Duodenal mucosa (tissue), 2 donors: ENCODE results near the gene SIVA1.
"Not testable (repeated sequence)": the region's sequence is repeated elsewhere in the genome, so short reads cannot be mapped to it uniquely, and the experiment has no call there.

Source experiments
- H3K27ac ChIP-seq: one replicate; pipeline ENCODE4 v1.7.0; 2013; ENCODE audit warnings: low read depth, low read length
- H3K27me3 ChIP-seq, 2 donors: one replicate each; pipeline ENCODE4 v1.7.0; 2013; ENCODE audit warnings: low read length in 2 of 2, control low read depth in 1 of 2; ENCODE audit not compliant: insufficient read depth in 2 of 2, control insufficient read depth in 1 of 2
- H3K36me3 ChIP-seq, 2 donors: one replicate each; pipeline ENCODE4 v1.7.0; 2013; ENCODE audit warnings: low read length in 2 of 2, control low read depth in 1 of 2; ENCODE audit not compliant: insufficient read depth in 2 of 2, control insufficient read depth in 1 of 2
- H3K4me1 ChIP-seq, 2 donors: one replicate each; pipeline ENCODE4 v1.7.0; 2013; ENCODE audit warnings: low read length in 2 of 2, control low read depth in 1 of 2; ENCODE audit not compliant: insufficient read depth in 2 of 2, control insufficient read depth in 1 of 2
- H3K4me3 ChIP-seq, 2 donors: one replicate each; pipeline ENCODE4 v1.7.0; 2013; ENCODE audit warnings: low read length in 2 of 2, low read depth in 1 of 2
- H3K9ac ChIP-seq, 2 donors: one replicate each; pipeline ENCODE4 v1.7.0; 2013; ENCODE audit warnings: low read length in 2 of 2, low read depth in 1 of 2
- H3K9me3 ChIP-seq, 2 donors: one replicate each; pipeline ENCODE4 v1.7.0; 2013; ENCODE audit warnings: low read length in 2 of 2, control low read depth in 1 of 2; ENCODE audit not compliant: control insufficient read depth in 1 of 2

SIVA1 gene

DNA sequence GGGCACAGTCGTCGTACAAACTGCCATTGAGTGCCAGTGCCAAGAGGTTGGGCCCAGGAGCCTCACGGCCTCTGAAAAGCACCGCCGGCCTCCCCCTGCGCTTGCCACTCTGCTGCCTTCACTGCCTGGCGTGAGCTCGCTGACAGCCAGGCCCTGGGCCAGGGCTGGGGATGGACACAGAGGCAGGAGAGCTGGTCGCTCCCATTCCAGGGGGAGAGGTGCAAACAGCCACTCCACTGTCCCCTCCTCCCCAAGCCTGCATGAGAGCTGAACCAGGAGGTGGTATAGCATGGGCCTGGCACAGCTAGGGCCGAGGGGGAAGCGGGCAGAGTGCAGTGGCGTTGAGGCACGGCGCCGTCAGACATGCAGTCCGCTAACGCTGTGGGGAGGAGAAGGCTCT, 24.3 kb upstream of the SIVA1 start:
- no peaks in the 10 kb centered on the region for H3K27me3 ChIP-seq
- peaks cover 25 to 28% of the 10 kb centered on the region in 2 donors for H3K4me1 ChIP-seq
- no peaks in the 10 kb centered on the region for H3K36me3 ChIP-seq
- no peak overlapping the region for H3K27ac ChIP-seq
- no peaks in the 10 kb centered on the region for H3K9me3 ChIP-seq
- no peak overlapping the region for H3K4me3 ChIP-seq
- no peak overlapping the region for H3K9ac ChIP-seq

GRCh38 chr14:104729176-104729834, 23.6 kb upstream of the SIVA1 start:
- H3K4me1 ChIP-seq, result peaks cover 25 to 29% of the 10 kb centered on the region in 2 donors
- not testable (repeated sequence) for H3K27ac ChIP-seq, H3K9ac ChIP-seq

GRCh38 chr14:104729835-104730181, 23.1 kb upstream of the SIVA1 start:
- no peaks in the 10 kb centered on the region for H3K36me3 ChIP-seq
- H3K4me1 ChIP-seq, result peaks cover 21 to 27% of the 10 kb centered on the region in 2 donors
- no peak overlapping the region for H3K4me3 ChIP-seq
- no peaks in the 10 kb centered on the region for H3K27me3 ChIP-seq
- no peaks in the 10 kb centered on the region for H3K9me3 ChIP-seq
- no peak overlapping the region for H3K27ac ChIP-seq
- H3K9ac ChIP-seq, result no peak overlapping the region

More at GRCh38 chr14:104729176-104729834, 23.6 kb upstream of the SIVA1 start:
- H3K36me3 ChIP-seq, H3K27me3 ChIP-seq, H3K9me3 ChIP-seq, H3K4me3 ChIP-seq: not testable (repeated sequence)

- Histone ChIP-seq H3K9ac (no peak overlapping the region), H3K4me1 (peaks cover 17 to 27% of the 10 kb centered on the region in 2 donors), H3K36me3 (no peaks in the 10 kb centered on the region), H3K4me3 (no peak overlapping the region), H3K9me3 (no peaks in the 10 kb centered on the region), H3K27ac (no peak overlapping the region), H3K27me3 (no peaks in the 10 kb centered on the region)
Observed at GRCh38 chr14:104730487-104730886, 22.5 kb upstream of the SIVA1 start.

DNA sequence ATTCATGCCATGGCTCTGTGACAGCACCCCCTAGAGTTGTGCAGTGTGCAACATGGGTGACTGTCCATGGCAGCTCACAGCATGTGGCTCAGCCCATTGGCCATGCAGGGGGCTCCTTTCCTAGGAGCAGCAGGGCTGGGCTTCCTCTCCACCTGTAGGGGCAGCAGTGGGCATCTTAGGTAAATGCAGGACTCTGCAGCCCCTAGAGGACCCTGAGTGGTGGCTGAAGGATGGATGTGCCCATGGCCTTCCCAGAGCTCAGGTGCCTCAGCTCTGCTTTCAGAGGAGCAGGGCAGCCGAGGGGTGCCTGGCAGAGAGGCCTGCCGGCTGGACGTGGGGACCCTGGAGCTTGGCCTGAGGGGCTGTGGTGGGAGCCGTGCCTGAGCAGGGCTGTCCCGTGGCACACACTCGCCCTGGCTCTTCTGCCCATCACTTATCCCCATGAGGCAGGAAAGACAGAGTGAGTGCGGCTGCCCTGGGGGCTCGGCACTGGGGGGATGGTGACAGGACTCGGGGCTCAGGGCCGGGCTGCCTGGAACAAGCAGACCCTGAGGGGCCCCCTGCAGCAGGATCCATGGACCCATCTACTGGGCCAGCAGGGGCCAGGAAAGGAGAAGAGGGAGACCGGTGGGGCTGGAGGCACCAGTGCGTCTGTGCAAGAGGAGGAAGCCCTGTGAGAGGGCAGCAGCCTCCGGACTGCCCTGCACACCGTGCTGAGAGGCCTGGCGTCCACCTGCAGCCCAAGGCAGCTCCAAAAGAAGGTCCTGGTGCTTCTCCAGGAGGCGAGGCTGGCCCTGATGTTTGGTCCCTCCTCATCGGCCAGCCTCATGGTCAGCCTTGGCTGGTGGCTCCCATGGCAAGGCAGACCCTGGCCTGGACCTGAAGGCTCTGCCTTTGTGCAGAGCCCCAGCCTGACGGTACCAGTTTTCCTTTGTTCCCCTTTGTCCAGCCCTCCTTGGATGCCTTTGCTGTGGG, 21.3 kb upstream of the SIVA1 start:
- no peak overlapping the region for H3K27ac ChIP-seq
- H3K4me1 ChIP-seq, result peaks cover 20 to 35% of the 10 kb centered on the region in 2 donors
- H3K9me3 ChIP-seq, result no peaks in the 10 kb centered on the region
- no peak overlapping the region for H3K4me3 ChIP-seq
- H3K27me3 ChIP-seq, result no peaks in the 10 kb centered on the region
- no peaks in the 10 kb centered on the region for H3K36me3 ChIP-seq
- H3K9ac ChIP-seq, result no peak overlapping the region

- no peaks in the 10 kb centered on the region for H3K36me3 ChIP-seq
- H3K4me1 ChIP-seq, result peaks cover 20 to 35% of the 10 kb centered on the region in 2 donors
- peak overlapping the region; percentile 42 for H3K27ac ChIP-seq
- no peak overlapping the region for H3K4me3 ChIP-seq
- no peaks in the 10 kb centered on the region for H3K27me3 ChIP-seq
- peak overlapping the region in 1 of 2 donors; percentile 54 for H3K9ac ChIP-seq
- H3K9me3 ChIP-seq, result no peaks in the 10 kb centered on the region
Observed at GRCh38 chr14:104732355-104732804, 20.6 kb upstream of the SIVA1 start.

DNA sequence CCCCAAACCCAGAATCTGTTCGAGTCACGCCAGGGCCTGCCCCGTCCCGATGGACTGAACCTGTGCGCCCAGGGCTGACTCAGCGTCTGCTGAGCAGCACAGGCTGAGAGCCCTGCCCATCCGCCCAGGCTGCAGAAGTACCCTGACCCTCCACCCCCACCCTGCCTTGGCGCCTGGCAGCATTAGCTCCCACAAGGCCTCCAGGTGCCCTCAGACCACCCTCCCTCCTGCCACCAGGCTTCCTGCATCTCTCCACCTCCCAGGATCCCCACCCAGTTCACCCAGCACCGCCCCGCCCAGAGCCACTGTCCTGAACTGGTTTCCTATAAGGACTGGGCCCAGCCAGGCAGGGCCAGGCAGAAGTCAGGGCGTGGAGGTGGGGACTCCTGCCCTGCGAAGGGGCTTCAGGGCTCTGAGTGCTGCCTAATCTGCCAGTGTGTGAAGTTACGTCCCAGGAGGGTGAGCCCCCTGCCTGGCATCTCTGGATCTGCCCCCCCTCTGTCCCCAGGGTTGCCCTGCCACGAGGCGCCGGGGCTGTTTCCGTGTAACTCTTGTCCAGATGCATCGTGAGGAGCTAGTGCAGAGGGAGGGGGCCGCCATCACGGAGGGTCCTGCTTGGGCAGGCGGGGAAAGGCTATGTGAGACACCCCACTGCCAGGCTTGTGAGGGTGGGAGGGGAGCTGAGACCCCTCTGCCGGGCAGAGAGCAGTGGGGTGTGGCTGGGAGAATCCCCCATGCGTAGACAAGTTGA, 19.8 kb upstream of the SIVA1 start:
- no peak overlapping the region for H3K4me3 ChIP-seq
- no peaks in the 10 kb centered on the region for H3K9me3 ChIP-seq
- peak overlapping the region; percentile 42 for H3K27ac ChIP-seq
- H3K36me3 ChIP-seq, result no peaks in the 10 kb centered on the region
- H3K27me3 ChIP-seq, result no peaks in the 10 kb centered on the region
- peak overlapping the region in 1 of 2 donors; percentile 54 for H3K9ac ChIP-seq
- peaks cover 20 to 35% of the 10 kb centered on the region in 2 donors for H3K4me1 ChIP-seq

DNA sequence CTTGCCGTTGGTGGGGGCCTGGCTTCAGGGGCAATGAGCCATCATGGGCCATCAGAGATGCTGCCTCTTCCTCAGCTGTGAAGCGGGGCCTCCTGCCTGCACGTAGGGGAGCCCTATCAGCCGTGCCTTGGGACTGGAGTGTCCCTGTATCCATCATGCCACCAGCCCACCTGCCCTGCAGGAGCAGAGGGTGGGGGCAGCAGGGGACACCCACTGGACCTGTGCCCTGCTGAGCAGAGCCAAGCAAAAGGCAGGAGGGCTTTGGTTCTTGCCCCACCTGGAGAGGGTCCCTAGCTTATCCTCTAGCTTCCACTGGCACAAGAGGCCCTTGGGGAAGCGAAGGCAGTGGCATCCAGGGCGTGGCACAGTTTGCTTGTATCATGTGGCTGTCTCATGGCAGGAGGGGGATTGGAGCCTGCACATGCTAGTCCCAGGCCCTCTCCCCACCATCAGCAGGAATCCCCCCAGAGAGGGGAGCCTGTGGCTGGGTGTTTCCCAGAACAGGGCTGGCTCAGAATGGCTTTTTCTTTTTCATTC, 18.8 kb upstream of the SIVA1 start:
- H3K36me3 ChIP-seq, result no peaks in the 10 kb centered on the region
- no peak overlapping the region for H3K27ac ChIP-seq
- no peak overlapping the region for H3K9ac ChIP-seq
- peaks cover 20 to 35% of the 10 kb centered on the region in 2 donors for H3K4me1 ChIP-seq
- no peaks in the 10 kb centered on the region for H3K27me3 ChIP-seq
- no peak overlapping the region for H3K4me3 ChIP-seq
- H3K9me3 ChIP-seq, result no peaks in the 10 kb centered on the region

DNA sequence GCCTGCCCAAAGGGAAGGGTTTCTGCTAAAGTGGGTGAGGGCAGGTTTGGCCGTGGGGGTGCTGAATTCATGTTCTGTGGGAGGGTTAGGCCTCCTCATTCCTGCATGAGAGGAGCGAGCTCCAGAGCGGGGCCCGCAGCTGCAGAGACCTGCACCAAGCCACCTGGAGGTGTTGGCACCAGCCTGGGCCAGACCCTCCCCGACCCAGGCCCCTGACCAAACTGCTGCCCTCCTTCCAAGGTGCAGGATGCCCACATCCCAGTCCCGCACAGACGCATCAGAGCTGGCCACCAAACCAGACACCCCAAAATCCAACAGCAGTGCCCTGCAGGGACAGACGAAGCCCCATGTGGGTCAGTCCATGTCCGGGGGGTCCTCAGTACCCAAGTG, 18.4 kb upstream of the SIVA1 start:
- no peak overlapping the region for H3K27ac ChIP-seq

More for the DNA sequence above, 18.4 kb upstream of the SIVA1 start:
- Histone ChIP-seq H3K9ac (no peak overlapping the region), H3K36me3 (no peaks in the 10 kb centered on the region), H3K4me1 (peaks cover 20 to 35% of the 10 kb centered on the region in 2 donors), H3K27me3 (no peaks in the 10 kb centered on the region), H3K4me3 (no peak overlapping the region), H3K9me3 (no peaks in the 10 kb centered on the region)
